GM21717 (cell line): ENCODE data around the gene FKBP14.

Experiments used
- ATAC-seq: cut with Tn5 transposase; IDR thresholded peaks from one replicate; pipeline ENCODE4 v1.9.1; 2021; ENCODE audit warnings: mild to moderate bottlenecking, moderate library complexity; ENCODE audit not compliant: unreplicated experiment

FKBP14 gene

DNA sequence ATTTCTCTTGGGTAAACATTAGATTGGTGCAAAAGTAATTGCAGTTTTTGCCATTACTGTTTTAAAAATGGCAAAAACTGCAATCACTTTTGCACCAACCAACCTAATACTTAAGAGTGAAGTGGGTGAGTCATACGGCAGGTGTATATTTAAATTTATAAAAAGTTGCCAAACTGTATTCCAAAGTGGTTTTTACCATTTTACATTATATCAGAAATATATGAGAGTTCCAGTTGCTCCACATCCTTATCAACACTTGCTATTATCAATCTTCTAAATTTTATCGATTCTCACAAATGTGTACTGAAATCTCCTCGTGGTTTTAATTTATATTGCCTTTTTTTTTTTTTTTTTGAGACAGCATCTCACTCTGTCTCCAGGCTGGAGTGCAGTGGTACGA is 33.4 kb downstream of the FKBP14 start:
- no peak for ATAC-seq

DNA sequence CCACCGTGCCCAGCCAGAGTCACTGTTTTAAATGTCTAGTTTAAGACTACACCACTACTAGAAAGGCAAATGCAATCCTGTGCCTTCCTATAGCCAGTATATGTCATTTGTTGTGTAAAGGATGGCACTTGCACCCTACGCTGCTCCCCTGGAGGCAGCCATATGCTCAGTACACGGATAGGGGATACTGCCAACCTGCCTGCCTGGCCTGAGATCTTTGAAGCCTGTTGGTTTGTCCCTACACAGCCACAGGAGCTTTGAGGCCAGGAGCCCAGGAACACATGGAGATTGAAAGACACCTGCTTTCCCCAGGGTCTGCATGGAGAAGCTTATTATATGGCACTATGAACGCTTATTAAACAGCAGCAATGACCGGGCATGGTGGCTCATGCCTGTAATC is 34.6 kb downstream of the FKBP14 start:
- no peak for ATAC-seq

DNA sequence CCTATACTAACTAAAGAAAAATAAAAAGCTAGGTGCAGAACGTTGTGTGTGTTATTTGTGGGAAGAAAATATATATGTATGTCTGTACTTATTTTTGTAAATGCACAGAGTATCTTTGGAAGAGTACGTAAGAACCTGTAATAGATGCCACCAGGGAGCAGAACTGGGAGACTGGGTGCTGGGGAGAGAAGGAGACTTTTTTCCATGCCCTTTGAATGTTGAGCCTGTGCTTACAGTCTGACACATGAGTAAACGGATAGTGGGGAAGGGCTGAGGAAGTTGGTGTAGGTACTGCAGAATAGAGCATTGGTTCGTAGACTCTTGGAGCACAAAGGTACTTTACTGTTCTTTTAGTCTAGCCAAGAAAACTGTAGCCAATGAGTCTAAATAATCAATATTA is 35.6 kb downstream of the FKBP14 start:
- ATAC-seq: no peak

DNA sequence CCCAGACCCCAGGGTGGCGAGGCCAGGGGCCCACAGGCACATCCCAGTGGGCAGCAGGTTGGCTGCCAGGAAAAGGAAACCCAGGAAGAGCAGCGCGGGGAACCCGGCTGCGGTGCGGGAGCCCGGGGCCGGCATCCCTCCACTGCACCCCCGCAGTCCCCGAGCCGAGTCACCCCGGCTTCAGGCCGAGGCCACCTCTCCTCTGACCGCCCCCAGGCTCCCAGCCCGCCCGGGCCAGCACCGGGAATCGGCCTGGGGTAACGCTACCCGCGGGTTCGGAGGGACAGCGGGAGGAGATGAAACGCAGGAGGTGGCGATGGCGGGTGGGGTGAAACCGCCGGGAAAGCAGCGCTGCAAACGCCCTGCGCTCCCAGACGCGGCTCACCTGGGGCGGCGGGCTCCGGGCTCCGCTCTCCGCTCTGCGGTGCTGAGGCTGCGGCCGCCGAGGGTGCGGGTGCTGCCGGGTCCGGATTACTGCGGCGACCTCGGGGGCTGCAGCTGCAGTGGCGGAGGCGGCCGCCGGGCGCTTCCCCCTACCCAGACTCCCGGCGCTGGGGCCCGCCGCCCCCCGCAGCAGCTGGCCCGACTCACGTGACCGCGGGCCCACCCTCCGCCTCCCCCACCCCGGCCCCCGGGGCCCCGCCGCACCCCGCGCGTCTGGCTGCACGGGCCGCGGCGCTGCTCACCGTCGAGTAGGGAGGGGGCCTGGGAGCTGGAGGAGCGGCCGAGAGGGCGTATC is 37.1 kb downstream of the FKBP14 start, which contains the start of gene SCRN1:
SCRN1 (minus strand) TSS at position 545 of the 739 bp plus-strand sequence. CDS start 20,734 bp downstream, outside the sequence.
- ATAC-seq: peak; percentile 42

DNA sequence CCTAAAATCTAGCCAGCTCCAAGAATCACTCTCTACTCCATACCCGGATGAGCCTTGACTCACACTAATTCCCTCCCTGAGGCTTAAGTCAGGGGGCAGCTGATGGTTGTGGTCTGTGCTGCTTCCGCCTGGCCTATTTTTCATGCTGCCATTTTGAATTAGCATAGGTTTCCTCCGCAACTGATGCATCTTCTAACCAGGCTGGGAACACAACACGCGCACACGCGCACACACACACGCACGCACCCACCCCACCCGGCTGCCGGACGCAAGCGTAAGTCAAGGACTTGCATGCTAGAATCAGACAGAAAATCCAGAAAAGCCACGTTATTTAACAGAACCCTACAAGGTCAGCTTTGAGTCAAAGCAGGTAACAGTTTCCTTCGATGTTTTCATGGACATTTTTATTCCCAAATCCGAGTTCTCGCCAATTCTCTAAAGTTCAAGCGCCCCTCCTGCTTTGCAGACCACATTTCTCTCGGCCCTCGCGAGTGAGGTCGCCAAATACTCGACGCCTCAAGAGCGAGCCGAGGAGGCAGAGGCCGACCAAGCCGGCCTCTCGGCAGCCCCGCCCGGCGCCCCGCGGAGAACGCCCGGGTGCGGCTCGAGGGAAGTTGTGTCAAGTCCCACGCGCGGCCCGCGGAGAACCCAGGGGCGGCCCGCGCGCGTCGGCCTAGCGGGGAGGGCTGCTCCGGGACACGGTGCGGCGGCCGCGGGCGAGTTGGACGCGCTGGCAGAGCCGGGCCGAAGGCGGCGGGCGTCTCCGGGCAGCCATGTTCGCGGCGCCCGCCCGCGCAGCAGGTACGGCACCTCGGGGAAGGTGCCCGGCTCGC is 37.9 kb downstream of the FKBP14 start:
- ATAC-seq: peak; percentile 40

- ATAC-seq: no peak
Measured at GRCh38 chr7:29987811-29988317, 38.6 kb downstream of the FKBP14 start.

DNA sequence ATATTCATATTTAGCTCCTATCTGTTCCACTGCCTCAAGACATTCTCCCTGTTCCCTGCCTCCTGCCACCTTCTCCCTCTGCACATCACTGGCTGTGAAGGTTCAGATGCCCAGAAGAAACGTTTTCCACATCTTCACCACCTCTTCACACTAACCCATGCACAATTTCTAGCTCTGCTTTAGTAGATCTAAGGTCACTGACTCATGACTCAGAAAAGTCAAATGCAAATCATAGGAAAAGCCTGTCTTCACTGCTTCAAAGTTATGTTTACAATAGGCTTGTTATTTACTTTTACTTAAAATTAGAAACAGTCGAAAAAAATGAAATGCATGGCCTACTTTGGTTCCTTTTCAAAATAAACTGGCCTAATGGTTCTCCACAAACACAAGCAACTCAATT is 39.4 kb downstream of the FKBP14 start:
- ATAC-seq: no peak

GRCh38 chr7:29980151-29980550 is 46.4 kb downstream of the FKBP14 start:
- no peak for ATAC-seq

- no peak for ATAC-seq
Measured at GRCh38 chr7:29977886-29978651, 48.4 kb downstream of the FKBP14 start.

DNA sequence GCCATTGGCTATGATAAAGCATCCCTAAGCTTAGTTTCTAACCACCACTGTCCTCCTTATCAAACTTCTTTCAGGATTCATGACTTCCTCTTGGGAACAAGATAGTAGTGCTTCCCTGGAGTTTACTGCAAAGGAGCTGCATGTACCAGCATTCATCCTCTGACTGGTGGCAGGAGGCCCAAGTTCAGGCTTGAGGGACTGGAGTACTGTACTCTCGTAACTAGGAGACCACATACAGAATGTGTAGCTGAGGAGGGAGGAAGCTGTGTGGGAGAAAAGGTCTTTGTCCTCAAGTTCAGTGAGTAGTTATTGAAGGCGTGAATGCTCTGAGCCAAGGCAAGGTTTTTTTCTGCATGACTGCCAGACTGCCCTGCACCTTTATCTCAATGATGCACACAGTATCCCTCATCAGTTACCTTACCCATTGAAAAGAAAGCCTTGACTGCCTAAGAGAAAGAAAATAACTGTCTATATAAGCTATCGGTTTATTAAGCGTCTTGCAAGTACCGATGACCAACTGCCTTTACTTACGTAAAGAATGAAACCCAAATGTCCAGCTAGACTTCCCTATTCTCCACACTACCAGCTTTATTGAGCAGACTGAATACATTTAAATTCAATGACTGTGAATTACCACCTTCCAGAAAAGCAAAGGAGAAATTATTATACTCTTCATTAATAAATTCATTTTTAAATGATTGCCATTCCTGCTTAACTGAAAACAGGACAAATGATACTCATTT is 49.7 kb downstream of the FKBP14 start:
- ATAC-seq: no peak

DNA sequence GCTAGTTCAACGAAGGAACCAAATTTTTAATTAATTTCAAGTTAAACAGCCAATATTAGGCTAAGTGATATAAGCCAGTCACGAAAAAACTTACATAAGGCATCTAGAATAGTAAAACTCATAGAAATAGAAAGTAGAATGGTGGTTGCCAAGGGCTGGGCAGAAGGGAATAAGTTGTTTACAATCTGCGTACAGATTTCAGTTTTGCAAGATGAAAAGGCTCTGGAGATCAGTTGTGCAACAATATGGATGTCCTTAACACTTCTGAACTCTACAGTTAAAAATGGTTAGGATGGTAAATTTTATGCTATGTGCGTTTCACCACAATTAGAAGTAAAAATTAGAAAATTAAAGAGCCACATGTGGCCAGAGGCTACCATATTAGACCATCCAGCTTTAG is 50.2 kb downstream of the FKBP14 start:
- no peak for ATAC-seq

GRCh38 chr7:29975561-29975960 is 50.9 kb downstream of the FKBP14 start:
- ATAC-seq: no peak

GRCh38 chr7:29974286-29974685 is 52.2 kb downstream of the FKBP14 start:
- ATAC-seq: no peak

DNA sequence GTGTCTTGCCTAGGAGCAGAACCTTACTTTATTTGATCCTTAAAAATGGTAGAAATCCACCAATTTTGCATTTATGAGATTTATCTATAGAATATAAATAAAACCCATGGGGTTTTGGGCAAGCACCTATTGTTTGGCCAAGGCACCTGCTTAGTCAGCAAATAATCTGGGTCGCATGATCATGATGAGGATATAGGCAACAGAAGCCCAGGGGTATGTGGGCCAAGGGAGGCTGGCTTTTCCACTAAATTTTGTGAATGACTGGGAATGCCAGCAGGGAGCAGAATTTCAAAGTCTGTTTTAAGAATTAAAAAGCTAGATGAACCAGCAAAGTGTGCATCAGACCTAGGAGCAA is 54.2 kb downstream of the FKBP14 start:
- no peak for ATAC-seq

DNA sequence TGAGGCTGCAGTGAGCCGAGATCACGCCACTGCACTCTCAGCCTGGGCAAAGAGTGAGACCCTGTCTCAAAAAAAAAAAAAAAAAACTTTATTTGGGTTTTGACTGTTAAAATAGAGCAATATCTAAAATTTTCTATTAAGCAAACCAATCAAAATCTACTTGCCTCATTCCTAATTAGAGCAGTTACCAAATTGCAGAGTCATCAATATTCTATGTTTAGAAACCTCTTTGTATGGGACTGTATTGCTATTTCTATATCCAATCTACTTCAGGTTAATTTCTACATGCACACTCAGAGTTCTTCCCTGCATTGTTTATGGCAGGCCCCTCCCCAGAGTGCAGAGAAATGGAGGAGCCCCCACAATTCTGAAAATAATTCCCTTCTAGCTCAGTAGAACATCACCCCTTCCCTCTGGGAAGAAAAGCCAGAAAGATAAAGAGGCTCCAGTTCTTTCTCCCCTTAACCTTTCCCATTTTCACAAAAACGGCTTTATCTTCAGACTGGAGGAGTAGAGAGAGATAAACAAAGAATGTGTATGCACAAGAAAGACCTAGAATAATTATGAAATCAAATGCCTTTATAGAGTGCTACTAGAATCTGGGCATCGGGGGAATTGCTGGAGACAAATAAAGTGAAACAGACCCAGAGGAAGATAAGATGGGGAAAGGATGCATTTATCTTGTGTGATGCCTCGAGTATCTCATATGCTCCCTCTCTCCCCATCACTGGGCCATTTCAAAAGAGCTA is 54.8 kb downstream of the FKBP14 start:
- ATAC-seq: no peak

DNA sequence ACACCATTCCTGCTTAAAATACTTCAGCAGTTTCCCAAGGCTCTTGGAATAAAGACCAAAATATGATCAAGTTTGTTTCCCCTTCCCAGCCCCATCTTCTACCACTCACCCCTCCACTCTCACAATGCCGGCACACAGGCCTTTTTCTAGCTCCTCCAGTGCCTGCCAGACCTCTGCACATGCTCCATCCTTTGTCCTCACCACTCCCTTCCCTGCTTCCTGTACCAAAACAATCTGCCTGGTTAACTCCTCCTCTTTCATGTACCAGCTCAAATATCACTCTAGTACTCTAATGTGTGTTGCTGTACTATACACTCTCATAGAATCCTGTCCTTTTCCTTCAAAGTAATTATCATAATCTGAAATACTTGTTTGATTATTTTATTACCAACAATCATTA is 56.3 kb downstream of the FKBP14 start:
- ATAC-seq: no peak

DNA sequence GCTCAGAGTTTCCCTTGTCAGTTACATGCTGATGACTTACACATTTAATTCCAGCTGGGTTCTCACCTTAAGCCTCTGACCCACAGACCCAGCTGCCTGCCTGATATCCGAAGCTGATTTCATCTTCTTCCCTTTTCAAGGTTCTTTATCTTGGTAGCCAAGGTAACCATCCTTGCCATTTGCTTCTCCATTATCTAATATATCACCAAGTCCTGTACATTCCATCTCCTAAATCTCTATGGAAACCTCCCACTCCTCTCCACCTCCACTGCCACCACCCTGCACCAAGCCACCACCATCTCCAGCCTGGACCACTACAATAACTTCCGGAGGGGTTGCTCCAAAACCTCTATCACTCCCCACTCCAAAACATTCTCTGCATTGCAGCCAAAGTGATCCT is 56.8 kb downstream of the FKBP14 start:
- ATAC-seq: no peak

DNA sequence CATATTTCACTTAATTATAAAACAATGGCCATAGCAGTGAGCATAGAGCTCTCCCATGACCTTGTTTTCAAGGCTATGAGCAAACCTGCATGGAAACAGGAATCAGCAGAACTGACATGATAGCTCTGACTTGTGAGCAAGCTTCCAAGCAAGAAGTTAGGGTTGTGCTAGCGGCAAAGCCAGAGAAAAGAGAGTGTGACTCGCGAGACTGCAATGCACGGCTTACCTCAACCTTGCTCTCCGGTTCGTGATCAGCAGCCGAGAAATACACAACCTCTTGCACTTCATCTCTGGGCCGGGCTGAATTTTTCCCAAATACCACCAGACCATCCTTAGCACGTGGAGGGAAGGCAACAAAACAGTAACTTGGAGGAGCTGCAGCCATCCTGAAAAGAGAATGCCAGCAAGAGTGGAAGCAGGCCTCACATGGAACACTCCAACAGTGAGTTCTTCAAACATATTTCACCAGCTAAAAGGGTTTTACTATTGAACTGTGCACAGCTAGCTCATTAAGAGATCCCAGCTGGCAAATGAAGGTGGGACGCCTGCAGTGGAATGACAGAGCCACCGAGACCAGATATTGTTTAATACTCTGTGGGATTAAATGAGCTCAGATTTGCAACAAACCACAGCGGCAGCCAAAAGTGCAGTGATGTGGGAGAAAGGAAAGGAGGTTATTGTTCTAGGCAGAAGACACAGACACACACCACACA is 57.7 kb downstream of the FKBP14 start:
- ATAC-seq: no peak

DNA sequence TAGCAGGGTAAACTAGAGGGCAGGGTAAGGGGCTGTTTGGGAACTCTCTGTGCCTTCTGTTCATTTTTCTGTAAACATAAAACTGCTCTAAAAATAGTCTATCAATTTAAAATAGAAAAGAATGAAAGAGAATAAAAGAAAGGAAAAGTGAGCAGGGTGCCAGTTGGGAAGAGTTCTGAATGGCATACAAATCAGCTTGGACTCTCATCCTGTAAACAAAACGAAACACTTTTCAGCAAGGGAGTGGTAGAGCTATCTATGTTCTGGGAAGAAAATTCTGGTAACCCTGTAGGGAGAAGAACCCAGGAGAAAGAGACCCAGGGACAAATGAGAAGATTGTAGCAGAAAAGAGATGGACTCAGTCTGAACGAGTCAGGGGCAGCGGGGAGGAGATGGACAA is 61.5 kb downstream of the FKBP14 start:
- ATAC-seq: no peak
